Measurements from ENCODE around the gene AAGAB.

DNA sequence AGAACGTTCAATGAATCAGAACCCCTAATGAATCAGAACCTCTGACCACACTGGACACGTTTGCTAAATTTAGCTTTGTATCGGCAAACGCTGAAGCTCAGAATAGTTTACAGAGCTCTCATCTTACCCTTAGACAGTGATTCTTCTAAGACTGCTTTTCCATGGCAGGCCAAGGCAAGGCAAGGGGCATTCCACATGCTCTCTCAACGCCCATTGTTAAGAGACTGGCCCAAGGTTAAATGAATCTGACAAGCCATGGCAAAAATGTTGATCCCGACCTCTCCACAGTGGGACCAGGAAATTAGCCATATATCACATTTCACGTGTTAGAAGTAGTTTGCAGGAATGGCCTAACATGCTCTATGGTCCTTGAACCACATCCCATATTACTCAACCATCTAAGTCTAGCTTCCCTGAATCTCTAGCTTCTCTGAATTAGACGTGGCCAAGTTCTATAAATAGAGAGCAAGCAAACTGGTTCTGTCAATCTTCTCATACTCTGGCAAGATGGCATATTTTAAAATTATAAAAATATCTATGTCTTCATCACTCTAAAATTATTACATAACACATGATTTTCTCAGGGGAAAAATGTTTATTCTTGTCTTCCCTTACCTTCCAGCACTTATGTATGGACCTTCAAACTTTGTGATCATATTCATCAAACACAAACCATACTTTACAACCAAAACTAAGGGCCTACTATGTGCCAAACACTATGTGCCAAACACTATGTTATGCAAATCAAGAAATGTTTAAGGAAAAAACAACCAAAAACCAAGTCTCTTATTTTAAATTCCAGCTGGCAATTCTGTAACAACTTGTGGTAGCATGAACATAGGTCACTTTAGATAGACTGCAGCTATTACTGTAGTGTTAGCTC lies 54.3 kb downstream of the AAGAB start:
- TF ChIP-seq, protein P1, sequence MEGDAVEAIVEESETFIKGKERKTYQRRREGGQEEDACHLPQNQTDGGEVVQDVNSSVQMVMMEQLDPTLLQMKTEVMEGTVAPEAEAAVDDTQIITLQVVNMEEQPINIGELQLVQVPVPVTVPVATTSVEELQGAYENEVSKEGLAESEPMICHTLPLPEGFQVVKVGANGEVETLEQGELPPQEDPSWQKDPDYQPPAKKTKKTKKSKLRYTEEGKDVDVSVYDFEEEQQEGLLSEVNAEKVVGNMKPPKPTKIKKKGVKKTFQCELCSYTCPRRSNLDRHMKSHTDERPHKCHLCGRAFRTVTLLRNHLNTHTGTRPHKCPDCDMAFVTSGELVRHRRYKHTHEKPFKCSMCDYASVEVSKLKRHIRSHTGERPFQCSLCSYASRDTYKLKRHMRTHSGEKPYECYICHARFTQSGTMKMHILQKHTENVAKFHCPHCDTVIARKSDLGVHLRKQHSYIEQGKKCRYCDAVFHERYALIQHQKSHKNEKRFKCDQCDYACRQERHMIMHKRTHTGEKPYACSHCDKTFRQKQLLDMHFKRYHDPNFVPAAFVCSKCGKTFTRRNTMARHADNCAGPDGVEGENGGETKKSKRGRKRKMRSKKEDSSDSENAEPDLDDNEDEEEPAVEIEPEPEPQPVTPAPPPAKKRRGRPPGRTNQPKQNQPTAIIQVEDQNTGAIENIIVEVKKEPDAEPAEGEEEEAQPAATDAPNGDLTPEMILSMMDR (IDR thresholded peaks at IDR 0.05) = no peak
- TF ChIP-seq EZH2phosphoT487 (IDR thresholded peaks at IDR 0.05) = no peak
